22Rv1 (cell line): ENCODE measurements around the gene WHRN.

Experiments used
- H3K27ac ChIP-seq: fragments of 450-650 bp; 2 replicates; pipeline ENCODE4 v1.5.1; 2017
- CTCF ChIP-seq: fragments of 450-650 bp; IDR thresholded peaks from 2 replicates; pipeline ENCODE4 v1.5.1; 2017; ENCODE audit warnings: mild to moderate bottlenecking
- ZFX ChIP-seq: fragments of 450-650 bp; IDR thresholded peaks from 2 replicates; pipeline ENCODE4 v1.6.1; 2017; ENCODE audit warnings: antibody characterized with exemption, borderline replicate concordance

WHRN gene

GRCh38 chr9:114394523-114395333 is 110.5 kb downstream of the WHRN start:
- TF ChIP-seq CTCF (no peak), ZFX (no peak)
- H3K27ac ChIP-seq = no peak overlapping the region

DNA sequence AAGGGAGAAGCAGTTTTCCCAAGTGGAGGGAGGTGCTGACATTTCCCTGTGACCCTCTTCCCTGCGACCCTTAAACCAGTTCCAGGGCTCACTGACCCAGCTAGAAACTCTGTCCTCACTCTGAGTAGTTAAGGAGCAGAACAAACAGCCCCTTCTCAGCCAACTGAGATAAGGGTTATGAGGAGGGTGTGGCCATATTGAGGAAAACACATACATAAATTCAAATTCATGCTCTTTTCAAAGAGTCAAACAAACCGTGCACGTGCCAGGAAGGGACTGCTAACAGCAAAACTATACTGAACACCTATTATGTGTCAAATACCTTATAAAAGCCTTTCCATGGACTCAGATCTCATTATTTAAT is 112.5 kb downstream of the WHRN start:
- peak overlapping the region; percentile 55 for H3K27ac ChIP-seq
- TF ChIP-seq ZFX = no peak
- no peak for TF ChIP-seq CTCF

GRCh38 chr9:114390952-114391351 is 114.3 kb downstream of the WHRN start:
- no peak overlapping the region for H3K27ac ChIP-seq
- no peak for TF ChIP-seq ZFX

GRCh38 chr9:114389612-114390368 is 115.5 kb downstream of the WHRN start:
- TF ChIP-seq ZFX = no peak
- no peak for TF ChIP-seq CTCF
- no peak overlapping the region for H3K27ac ChIP-seq

DNA sequence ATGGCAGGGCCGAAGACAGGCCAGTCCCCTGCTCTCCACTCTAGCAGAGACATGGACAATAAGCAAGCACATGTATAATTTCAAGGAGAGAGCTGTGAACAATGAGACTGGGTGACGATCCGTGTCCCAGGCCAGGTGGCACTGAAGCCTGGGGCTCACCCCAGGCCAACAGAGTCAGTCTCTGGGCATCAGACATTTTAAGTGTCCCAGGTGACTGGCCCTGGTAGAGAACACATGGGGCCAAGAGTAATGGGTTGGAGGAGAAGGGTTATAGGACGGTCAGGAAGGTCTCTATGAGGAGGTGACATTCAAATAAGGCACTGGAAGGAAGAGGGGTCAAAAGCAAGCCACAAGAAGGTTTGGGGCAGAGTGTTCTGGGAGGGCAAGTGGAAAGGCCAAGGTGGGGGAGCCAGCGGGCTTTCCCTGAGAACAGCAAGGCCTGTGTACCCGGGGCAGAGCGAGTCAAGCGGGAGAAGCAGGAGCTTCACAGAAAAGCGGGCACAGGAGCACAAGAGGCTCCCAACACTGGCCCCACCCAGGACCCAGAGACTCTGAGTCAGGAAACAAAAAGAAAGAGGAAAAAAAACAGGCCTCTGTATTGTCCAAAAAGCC is 116.4 kb downstream of the WHRN start:
- no peak for TF ChIP-seq CTCF
- no peak for TF ChIP-seq ZFX
- H3K27ac ChIP-seq = no peak overlapping the region

- H3K27ac ChIP-seq = no peak overlapping the region
- no peak for TF ChIP-seq CTCF
- no peak for TF ChIP-seq ZFX
These were observed 117.0 kb downstream of the WHRN start for GRCh38 chr9:114388357-114388682.

DNA sequence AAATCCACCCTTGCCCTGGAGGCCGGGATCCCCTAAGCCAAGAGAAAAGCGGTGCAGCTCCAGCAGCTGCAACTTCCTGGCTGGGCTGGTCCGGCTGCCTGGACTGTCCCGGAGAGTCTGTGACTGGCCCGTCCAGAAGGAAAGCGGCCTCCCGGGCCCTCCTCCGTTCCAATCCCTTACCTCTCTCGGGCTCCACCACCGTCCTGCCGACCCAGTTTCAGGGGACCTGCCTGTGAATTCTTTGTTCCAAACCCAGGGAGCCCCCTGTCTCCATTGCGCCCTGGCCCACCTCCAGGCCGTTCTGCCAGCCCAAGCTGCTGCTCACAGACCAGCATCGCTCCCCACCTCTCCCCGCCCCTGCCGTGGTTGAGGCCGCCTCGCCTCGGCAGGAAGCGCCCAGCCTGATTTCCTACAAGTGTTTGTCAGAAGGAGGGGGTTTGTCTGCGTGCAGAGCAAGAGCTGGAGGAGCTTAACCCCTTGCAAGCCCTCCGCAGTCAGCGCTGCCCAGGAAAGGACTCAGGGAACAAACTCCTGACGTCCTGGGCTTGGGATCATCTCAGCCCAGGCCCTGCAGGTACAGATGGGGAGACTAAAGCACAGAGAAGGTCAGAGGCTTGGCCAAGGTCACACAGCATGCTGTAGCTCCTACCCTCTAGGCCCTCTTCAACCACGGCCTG is 117.5 kb downstream of the WHRN start, which contains the start of gene AKNA:
TSS of gene AKNA (minus strand) at position 303 of the 677 bp plus-strand sequence. CDS start 6,649 bp downstream, outside the sequence.
- TF ChIP-seq CTCF = no peak
- no peak for TF ChIP-seq ZFX
- H3K27ac ChIP-seq = no peak within 1 kb of the TSS
